ENCODE measurements around the gene NOP10.

- TF ChIP-seq POLR2A (IDR thresholded peaks at IDR 0.05) (no peak), CTCF (IDR thresholded peaks at IDR 0.05) (no peak)
Measured at GRCh38 chr15:34366271-34367065, 23.5 kb upstream of the NOP10 start.

Data from heart left ventricle (tissue), 13 donors.